ENCODE measurements around the gene CD244. TPM values are rescaled to one million over a fixed set of nuclear protein-coding genes. Genes with fewer than 3 reads are reported as not detected.

CD244 gene
- total RNA-seq, 2 experiments from 2014 or later: 0.28 to 0.37 TPM

GRCh38 chr1:160864173-160864572 is 1.5 kb upstream of the CD244 start:
- Mint-ChIP-seq H3K36me3 (no peaks in the 10 kb centered on the region), H3K4me1 (peaks cover 22% of the 10 kb centered on the region), H3K4me3 (no peak overlapping the region), H3K9me3 (no peaks in the 10 kb centered on the region), H3K27ac (no peak overlapping the region), H3K27me3 (no peaks in the 10 kb centered on the region)
- DNase-seq: no peak

- Mint-ChIP-seq H3K4me1 (peaks cover 22% of the 10 kb centered on the region), H3K36me3 (no peaks in the 10 kb centered on the region), H3K27ac (no peak overlapping the region), H3K27me3 (no peaks in the 10 kb centered on the region), H3K9me3 (no peaks in the 10 kb centered on the region), H3K4me3 (no peak overlapping the region)
- DNase-seq: no peak
Measured at GRCh38 chr1:160863774-160864131, 1.1 kb upstream of the CD244 start.

- Mint-ChIP-seq H3K9me3 (no peaks in the 10 kb centered on the region), H3K4me3 (no peak overlapping the region), H3K4me1 (peaks cover 22% of the 10 kb centered on the region), H3K36me3 (no peaks in the 10 kb centered on the region), H3K27me3 (no peaks in the 10 kb centered on the region), H3K27ac (peak overlapping the region; percentile 16)
- no peak for DNase-seq
Measured at GRCh38 chr1:160863061-160863773, 530 bp upstream of the CD244 start.

GRCh38 chr1:160860840-160861505 is 1.7 kb downstream of the CD244 start:
- H3K4me1 Mint-ChIP-seq: peaks cover 20% of the 10 kb centered on the region
- H3K9me3 Mint-ChIP-seq: no peaks in the 10 kb centered on the region
- no peak overlapping the region for H3K27ac Mint-ChIP-seq

GRCh38 chr1:160859166-160859565 is 3.5 kb downstream of the CD244 start:
- DNase-seq: no peak
- H3K36me3 Mint-ChIP-seq: no peaks in the 10 kb centered on the region
- H3K4me1 Mint-ChIP-seq: peaks cover 19% of the 10 kb centered on the region
- H3K27me3 Mint-ChIP-seq: no peaks in the 10 kb centered on the region
- no peak overlapping the region for H3K27ac Mint-ChIP-seq
- no peaks in the 10 kb centered on the region for H3K9me3 Mint-ChIP-seq
- H3K4me3 Mint-ChIP-seq: no peak overlapping the region

More at GRCh38 chr1:160860840-160861505, 1.7 kb downstream of the CD244 start:
- DNase-seq: no peak
- H3K4me3 Mint-ChIP-seq: no peak overlapping the region
- no peaks in the 10 kb centered on the region for H3K27me3 Mint-ChIP-seq
- no peaks in the 10 kb centered on the region for H3K36me3 Mint-ChIP-seq

GRCh38 chr1:160858507-160858906 is 4.2 kb downstream of the CD244 start:
- no peak for DNase-seq
- H3K36me3 Mint-ChIP-seq: no peaks in the 10 kb centered on the region
- no peaks in the 10 kb centered on the region for H3K27me3 Mint-ChIP-seq
- H3K4me3 Mint-ChIP-seq: no peak overlapping the region
- H3K4me1 Mint-ChIP-seq: peaks cover 17% of the 10 kb centered on the region
- no peaks in the 10 kb centered on the region for H3K9me3 Mint-ChIP-seq
- H3K27ac Mint-ChIP-seq: no peak overlapping the region

- H3K27me3 Mint-ChIP-seq: no peaks in the 10 kb centered on the region
- H3K4me3 Mint-ChIP-seq: no peak overlapping the region
- no peak overlapping the region for H3K27ac Mint-ChIP-seq
- DNase-seq: no peak
- H3K36me3 Mint-ChIP-seq: no peaks in the 10 kb centered on the region
- peaks cover 15% of the 10 kb centered on the region for H3K4me1 Mint-ChIP-seq
- H3K9me3 Mint-ChIP-seq: no peaks in the 10 kb centered on the region
Measured at GRCh38 chr1:160858097-160858496, 4.6 kb downstream of the CD244 start.

- H3K36me3 Mint-ChIP-seq: no peaks in the 10 kb centered on the region
- no peak overlapping the region for H3K4me3 Mint-ChIP-seq
- H3K27me3 Mint-ChIP-seq: no peaks in the 10 kb centered on the region
- DNase-seq: peak; percentile 20
- peaks cover 5% of the 10 kb centered on the region for H3K4me1 Mint-ChIP-seq
- no peaks in the 10 kb centered on the region for H3K9me3 Mint-ChIP-seq
- no peak overlapping the region for H3K27ac Mint-ChIP-seq
Measured at GRCh38 chr1:160855181-160855981, 7.3 kb downstream of the CD244 start.

- Mint-ChIP-seq H3K27me3 (no peaks in the 10 kb centered on the region), H3K36me3 (no peaks in the 10 kb centered on the region), H3K9me3 (no peaks in the 10 kb centered on the region), H3K4me3 (no peak overlapping the region), H3K27ac (no peak overlapping the region), H3K4me1 (peaks cover 5% of the 10 kb centered on the region)
- DNase-seq: no peak
Measured at GRCh38 chr1:160853754-160854153, 8.9 kb downstream of the CD244 start.

- no peak for DNase-seq
- H3K27me3 Mint-ChIP-seq: no peaks in the 10 kb centered on the region
- H3K4me3 Mint-ChIP-seq: no peak overlapping the region
- H3K4me1 Mint-ChIP-seq: peaks cover 5% of the 10 kb centered on the region
- no peak overlapping the region for H3K27ac Mint-ChIP-seq
- no peaks in the 10 kb centered on the region for H3K9me3 Mint-ChIP-seq
- H3K36me3 Mint-ChIP-seq: no peaks in the 10 kb centered on the region
Measured at GRCh38 chr1:160853014-160853413, 9.7 kb downstream of the CD244 start.

- Mint-ChIP-seq H3K36me3 (no peaks in the 10 kb centered on the region), H3K9me3 (no peaks in the 10 kb centered on the region), H3K4me3 (no peak overlapping the region), H3K27me3 (no peaks in the 10 kb centered on the region), H3K27ac (no peak overlapping the region), H3K4me1 (peaks cover 8% of the 10 kb centered on the region)
- no peak for DNase-seq
Measured at GRCh38 chr1:160850993-160851392, 11.7 kb downstream of the CD244 start.

- H3K27me3 Mint-ChIP-seq: no peaks in the 10 kb centered on the region
- no peaks in the 10 kb centered on the region for H3K9me3 Mint-ChIP-seq
- no peak for DNase-seq
- no peak overlapping the region for H3K27ac Mint-ChIP-seq
- H3K4me1 Mint-ChIP-seq: peaks cover 8% of the 10 kb centered on the region
- no peaks in the 10 kb centered on the region for H3K36me3 Mint-ChIP-seq
- H3K4me3 Mint-ChIP-seq: no peak overlapping the region
Measured at GRCh38 chr1:160850541-160850940, 12.1 kb downstream of the CD244 start.

- H3K4me3 Mint-ChIP-seq: no peak overlapping the region
- H3K27me3 Mint-ChIP-seq: no peaks in the 10 kb centered on the region
- no peak for DNase-seq
- no peak overlapping the region for H3K27ac Mint-ChIP-seq
- no peaks in the 10 kb centered on the region for H3K36me3 Mint-ChIP-seq
- peaks cover 9% of the 10 kb centered on the region for H3K4me1 Mint-ChIP-seq
- no peaks in the 10 kb centered on the region for H3K9me3 Mint-ChIP-seq
Measured at GRCh38 chr1:160846281-160846680, 16.4 kb downstream of the CD244 start.

- no peak overlapping the region for H3K4me3 Mint-ChIP-seq
- H3K4me1 Mint-ChIP-seq: peaks cover 9% of the 10 kb centered on the region
Measured at GRCh38 chr1:160844447-160845232, 18.0 kb downstream of the CD244 start.

GRCh38 chr1:160841079-160841478 is 21.6 kb downstream of the CD244 start:
- no peaks in the 10 kb centered on the region for H3K36me3 Mint-ChIP-seq
- H3K27me3 Mint-ChIP-seq: no peaks in the 10 kb centered on the region
- H3K4me3 Mint-ChIP-seq: no peak overlapping the region

More at GRCh38 chr1:160844447-160845232, 18.0 kb downstream of the CD244 start:
- Mint-ChIP-seq H3K9me3 (no peaks in the 10 kb centered on the region), H3K36me3 (no peaks in the 10 kb centered on the region), H3K27ac (no peak overlapping the region), H3K27me3 (no peaks in the 10 kb centered on the region)
- no peak for DNase-seq

More at GRCh38 chr1:160841079-160841478, 21.6 kb downstream of the CD244 start:
- Mint-ChIP-seq H3K9me3 (no peaks in the 10 kb centered on the region), H3K4me1 (peaks cover 38% of the 10 kb centered on the region), H3K27ac (no peak overlapping the region)
- DNase-seq: no peak
